ENCODE measurements around the gene SEL1L3. TPM values are rescaled to one million over a fixed set of nuclear protein-coding genes. Genes with fewer than 3 reads are reported as not detected.

The SEL1L3 gene
- total and polyA plus RNA-seq, 2 donors (not counting 1 experiment from before 2014, with no cell fraction given) = 120 to 280 TPM

- no peak for DNase-seq
- TF ChIP-seq EZH2 (IDR thresholded peaks at IDR 0.05; ENCODE audit: borderline replicate concordance, insufficient read depth, low read depth, low read length, poor library complexity, severe bottlenecking) = no peak
- no peak for TF ChIP-seq CTCF (IDR thresholded peaks at IDR 0.05)
- Histone ChIP-seq H3K4me2 (replicated peaks; ENCODE audit: low read depth, low read length, poor library complexity, severe bottlenecking) (no peak overlapping the region), H3K4me1 (ENCODE audit: control insufficient read depth in 2 of 2, insufficient read depth in 2 of 2, low read length in 2 of 2) (no peaks in the 10 kb centered on the region), H3K27me3 (replicated peaks in 1 of 4; ENCODE audit: control extremely low read depth in 1 of 4, control insufficient read depth in 3 of 4, insufficient read depth in 4 of 4, low read length in 3 of 4) (no peaks in the 10 kb centered on the region), H2AFZ (ENCODE audit: insufficient read depth, low read depth, low read length, poor library complexity, severe bottlenecking) (no peak overlapping the region), H3K36me3 (replicated peaks in 1 of 2; ENCODE audit: control extremely low read depth in 1 of 2, control insufficient read depth in 1 of 2, extremely low read depth in 1 of 2, insufficient read depth in 2 of 2, low read length in 1 of 2) (peaks cover 0 to 91% of the 10 kb centered on the region in 2 experiments), H4K20me1 (ENCODE audit: control insufficient read depth, insufficient read depth, low read length, poor library complexity, severe bottlenecking) (peaks cover 22% of the 10 kb centered on the region), H3K9ac (ENCODE audit: low read length) (no peak overlapping the region), H3K27ac (ENCODE audit: low read length in 2 of 2) (no peak overlapping the region), H3K79me2 (ENCODE audit: control insufficient read depth, insufficient read depth, low read length) (no peaks in the 10 kb centered on the region), H3K4me3 (ENCODE audit: control extremely low read depth in 1 of 5, extremely low read depth in 1 of 5, insufficient read depth in 1 of 5, low read depth in 2 of 5, low read length in 4 of 5) (no peak overlapping the region), H3K9me3 (ENCODE audit: control extremely low read depth in 1 of 3, control insufficient read depth in 2 of 3, insufficient read depth in 1 of 3, low read length in 2 of 3) (no peaks in the 10 kb centered on the region)
- Mint-ChIP-seq H3K27me3 (no peaks in the 10 kb centered on the region), H3K4me3 (no peak overlapping the region), H3K4me1 (no peaks in the 10 kb centered on the region), H3K27ac (peak overlapping the region; percentile 11), H3K9me3 (ENCODE audit: insufficient read depth) (no peaks in the 10 kb centered on the region)
- POLR2A ChIA-PET = no interaction called here
- WGBS (ENCODE audit: insufficient coverage) = 93% methylated on average over 2 of the region's 4 CpGs
- intact Hi-C loops (cut with micrococcal nuclease) = no loop called here
- no peak for ATAC-seq (ENCODE audit: low read depth)
- CTCF ChIA-PET = no interaction called here
Measured at GRCh38 chr4:25771672-25772071, 91.1 kb downstream of the SEL1L3 start.

- Histone ChIP-seq H3K36me3 (replicated peaks in 1 of 2; ENCODE audit: control extremely low read depth in 1 of 2, control insufficient read depth in 1 of 2, extremely low read depth in 1 of 2, insufficient read depth in 2 of 2, low read length in 1 of 2) (peaks cover 0 to 91% of the 10 kb centered on the region in 2 experiments), H3K27ac (ENCODE audit: low read length in 2 of 2) (no peak overlapping the region), H3K79me2 (ENCODE audit: control insufficient read depth, insufficient read depth, low read length) (no peaks in the 10 kb centered on the region), H4K20me1 (ENCODE audit: control insufficient read depth, insufficient read depth, low read length, poor library complexity, severe bottlenecking) (peaks cover 22% of the 10 kb centered on the region), H3K4me3 (ENCODE audit: control extremely low read depth in 1 of 5, extremely low read depth in 1 of 5, insufficient read depth in 1 of 5, low read depth in 2 of 5, low read length in 4 of 5) (no peak overlapping the region), H3K4me1 (ENCODE audit: control insufficient read depth in 2 of 2, insufficient read depth in 2 of 2, low read length in 2 of 2) (no peaks in the 10 kb centered on the region), H2AFZ (ENCODE audit: insufficient read depth, low read depth, low read length, poor library complexity, severe bottlenecking) (no peak overlapping the region), H3K27me3 (replicated peaks in 1 of 4; ENCODE audit: control extremely low read depth in 1 of 4, control insufficient read depth in 3 of 4, insufficient read depth in 4 of 4, low read length in 3 of 4) (no peaks in the 10 kb centered on the region), H3K9ac (ENCODE audit: low read length) (no peak overlapping the region), H3K9me3 (ENCODE audit: control extremely low read depth in 1 of 3, control insufficient read depth in 2 of 3, insufficient read depth in 1 of 3, low read length in 2 of 3) (no peaks in the 10 kb centered on the region), H3K4me2 (replicated peaks; ENCODE audit: low read depth, low read length, poor library complexity, severe bottlenecking) (no peak overlapping the region)
- 83% methylated on average over 1 of the region's 1 CpG for WGBS (ENCODE audit: insufficient coverage)
- TF ChIP-seq CTCF (IDR thresholded peaks at IDR 0.05) (no peak), EZH2 (IDR thresholded peaks at IDR 0.05; ENCODE audit: borderline replicate concordance, insufficient read depth, low read depth, low read length, poor library complexity, severe bottlenecking) (no peak)
- CTCF ChIA-PET = no interaction called here
- POLR2A ChIA-PET = interaction anchor here (0.7 kb wide), 1 partner anchor 210 kb away, joined by 5 read pairs; no protein-coding TSS in a partner anchor
- no peak for DNase-seq
- H3K27me3 Mint-ChIP-seq = no peaks in the 10 kb centered on the region
- H3K27ac Mint-ChIP-seq = no peak overlapping the region
- no peaks in the 10 kb centered on the region for H3K9me3 Mint-ChIP-seq (ENCODE audit: insufficient read depth)
- intact Hi-C loops (cut with micrococcal nuclease) = no loop called here
- H3K4me3 Mint-ChIP-seq = no peak overlapping the region
- no peaks in the 10 kb centered on the region for H3K4me1 Mint-ChIP-seq
- no peak for ATAC-seq (ENCODE audit: low read depth)
Measured at GRCh38 chr4:25770847-25771246, 91.9 kb downstream of the SEL1L3 start.
